Lower lobe of right lung (tissue), 2 donors: Measurements from ENCODE around the gene MEIOB. TPM values are rescaled to one million over a fixed set of nuclear protein-coding genes. Genes with fewer than 3 reads are reported as not detected.
"Not testable (repeated sequence)": the region's sequence is repeated elsewhere in the genome, so short reads cannot be mapped to it uniquely, and the experiment has no call there.

Experiments
- ATAC-seq, 2 donors: fragments of 200-7000 bp; cut with Tn5 transposase; one replicate each; pipeline ENCODE4 v1.9.1; 2020 to 2022; ENCODE audit warnings: mild to moderate bottlenecking in 2 of 2, moderate library complexity in 2 of 2
- DNase-seq: peaks from one replicate; pipeline ENCODE4 v3.0.0-alpha.2; 2020
- H3K27ac ChIP-seq: fragments of 200-600 bp; one replicate; pipeline ENCODE4 v1.8.0; 2022
- H3K27me3 ChIP-seq: fragments of 200-600 bp; one replicate; pipeline ENCODE4 v1.8.0; 2022; ENCODE audit warnings: low read depth
- H3K36me3 ChIP-seq: fragments of 200-600 bp; one replicate; pipeline ENCODE4 v1.8.0; 2022; ENCODE audit warnings: mild to moderate bottlenecking
- H3K4me1 ChIP-seq: fragments of 200-600 bp; one replicate; pipeline ENCODE4 v1.8.0; 2022
- H3K4me3 ChIP-seq: fragments of 200-600 bp; one replicate; pipeline ENCODE4 v1.8.0; 2022; ENCODE audit warnings: mild to moderate bottlenecking
- H3K9me3 ChIP-seq: fragments of 200-600 bp; one replicate; pipeline ENCODE4 v1.8.0; 2022
- CTCF ChIP-seq: fragments of 200-600 bp; IDR thresholded peaks from one replicate; pipeline ENCODE4 v1.8.0; 2022; ENCODE audit warnings: antibody characterized with exemption, mild to moderate bottlenecking
- intact Hi-C: fragments of 100-400 bp; cut with DNase I; formaldehyde crosslinking; loops from one replicate; pipeline ENCODE4 v1.11.0; 2022
- total RNA-seq: library from RNA; stranded (reverse); fragmentation: NEBNext Ultra II Directional; extraction: Animal tissue kit (Norgen Biotek cat#: 25700); gene quantifications from one replicate; pipeline ENCODE4 v1.2.1, GENCODE V29; 2021
- donor health status: DM: no; HTN: yes; CAD: no; lungs with severe emphysema.

MEIOB gene
- total RNA-seq, 1 donor from 2014 or later: not detected

DNA sequence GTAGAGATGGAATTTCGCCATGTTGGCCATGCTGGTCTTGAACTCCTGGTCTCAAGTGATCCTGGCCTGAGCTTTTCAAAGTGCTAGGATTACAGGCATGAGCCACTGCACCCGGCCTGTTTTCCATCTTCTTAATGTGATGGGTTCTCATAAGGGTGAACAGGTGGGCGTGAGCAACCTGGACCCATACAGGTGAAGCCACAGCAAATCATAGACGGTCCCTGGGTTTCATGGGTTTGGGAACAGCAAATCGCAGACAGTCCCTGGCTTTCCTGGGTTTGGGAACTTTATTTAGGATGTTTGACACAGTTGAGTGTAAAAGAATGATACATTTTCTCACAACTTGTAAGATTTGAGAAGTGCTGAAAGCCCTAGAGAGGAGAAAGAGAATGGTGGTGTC is 12.9 kb upstream of the MEIOB start:
- Histone ChIP-seq H3K4me1 (no peaks in the 10 kb centered on the region), H3K27ac (no peak overlapping the region), H3K9me3 (no peaks in the 10 kb centered on the region), H3K27me3 (peaks cover 7% of the 10 kb centered on the region), H3K4me3 (no peak overlapping the region), H3K36me3 (no peaks in the 10 kb centered on the region)
- intact Hi-C loops: no loop called here
- DNase-seq: no peak
- ATAC-seq: no peak
- TF ChIP-seq CTCF: no peak

GRCh38 chr16:1884155-1884760 is 12.3 kb upstream of the MEIOB start:
- peaks cover 7% of the 10 kb centered on the region for H3K27me3 ChIP-seq
- H3K36me3 ChIP-seq: no peaks in the 10 kb centered on the region
- ATAC-seq: no peak
- no peaks in the 10 kb centered on the region for H3K9me3 ChIP-seq
- DNase-seq: no peak
- peak; percentile 16 for TF ChIP-seq CTCF
- H3K4me3 ChIP-seq: no peak overlapping the region
- no peaks in the 10 kb centered on the region for H3K4me1 ChIP-seq
- intact Hi-C loops: no loop called here
- H3K27ac ChIP-seq: no peak overlapping the region

GRCh38 chr16:1881172-1881571 is 9.2 kb upstream of the MEIOB start:
- H3K27ac ChIP-seq, ATAC-seq, intact Hi-C loops, DNase-seq, H3K9me3 ChIP-seq, H3K4me3 ChIP-seq, H3K4me1 ChIP-seq, H3K36me3 ChIP-seq: not testable (repeated sequence)
- H3K27me3 ChIP-seq: peaks cover 20% of the 10 kb centered on the region

- Histone ChIP-seq H3K36me3 (no peaks in the 10 kb centered on the region), H3K4me3 (no peak overlapping the region), H3K27me3 (peaks cover 31% of the 10 kb centered on the region), H3K9me3 (no peaks in the 10 kb centered on the region), H3K27ac (no peak overlapping the region), H3K4me1 (no peaks in the 10 kb centered on the region)
- intact Hi-C loops: no loop called here
- no peak for TF ChIP-seq CTCF
- ATAC-seq (no peak), DNase-seq (no peak)
Observed at GRCh38 chr16:1879477-1879876, 7.5 kb upstream of the MEIOB start.

- DNase-seq (no peak), ATAC-seq (no peak)
- TF ChIP-seq CTCF: no peak
- H3K9me3 ChIP-seq: no peaks in the 10 kb centered on the region
- intact Hi-C loops: no loop called here
- no peak overlapping the region for H3K27ac ChIP-seq
- H3K27me3 ChIP-seq: peaks cover 31% of the 10 kb centered on the region
- no peaks in the 10 kb centered on the region for H3K36me3 ChIP-seq
- H3K4me1 ChIP-seq: no peaks in the 10 kb centered on the region
- H3K4me3 ChIP-seq: no peak overlapping the region
Observed at GRCh38 chr16:1878256-1878655, 6.3 kb upstream of the MEIOB start.

DNA sequence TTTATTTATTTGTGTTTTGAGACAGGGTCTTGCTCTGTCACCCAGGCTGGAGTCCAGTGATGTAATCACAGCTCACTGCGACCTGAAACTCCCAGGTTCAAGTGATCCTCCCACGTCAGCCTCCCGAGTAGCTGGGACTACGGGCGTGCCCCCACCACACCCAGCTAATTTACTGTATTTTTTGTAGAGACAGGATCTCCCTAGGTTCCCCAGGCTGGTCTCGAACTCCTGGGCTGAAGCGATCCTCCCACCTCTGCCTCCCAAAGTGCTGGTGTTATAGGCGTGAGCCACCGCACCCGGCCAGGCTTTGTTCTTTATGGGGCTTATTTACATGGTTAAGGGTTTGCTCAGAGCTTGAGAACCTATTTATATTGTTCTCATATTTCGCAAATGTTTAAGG is 5.8 kb upstream of the MEIOB start:
- no peaks in the 10 kb centered on the region for H3K36me3 ChIP-seq
- no peaks in the 10 kb centered on the region for H3K4me1 ChIP-seq
- no peak overlapping the region for H3K4me3 ChIP-seq
- no peak for TF ChIP-seq CTCF
- H3K9me3 ChIP-seq: no peaks in the 10 kb centered on the region
- peaks cover 31% of the 10 kb centered on the region for H3K27me3 ChIP-seq
- no peak for DNase-seq
- ATAC-seq: no peak
- H3K27ac ChIP-seq: no peak overlapping the region
- intact Hi-C loops: no loop called here
